Retina (tissue), 1 donor: ENCODE results near the gene YIF1A.
"Not testable (repeated sequence)": the region's sequence is repeated elsewhere in the genome, so short reads cannot be mapped to it uniquely, and the experiment has no call there.

Source experiments
- DNase-seq: peaks from one replicate; pipeline ENCODE4 v3.0.0-alpha.2; 2016

The YIF1A gene

GRCh38 chr11:66325263-66325671 lies 36.3 kb upstream of the YIF1A start:
- DNase-seq: peak; percentile 33

GRCh38 chr11:66324664-66325063 lies 35.7 kb upstream of the YIF1A start:
- DNase-seq: no peak

- no peak for DNase-seq
These were observed 34.7 kb upstream of the YIF1A start for GRCh38 chr11:66323684-66324083.

GRCh38 chr11:66322732-66323427 lies 33.9 kb upstream of the YIF1A start:
- no peak for DNase-seq

- no peak for DNase-seq
These were observed 32.7 kb upstream of the YIF1A start for GRCh38 chr11:66321606-66322005.

- not testable (repeated sequence) for DNase-seq
These were observed 31.8 kb upstream of the YIF1A start for GRCh38 chr11:66320748-66321147.

- not testable (repeated sequence) for DNase-seq
These were observed 31.3 kb upstream of the YIF1A start for GRCh38 chr11:66320289-66320688.

- DNase-seq: no peak
These were observed 29.6 kb upstream of the YIF1A start for GRCh38 chr11:66318600-66318970.

GRCh38 chr11:66317723-66318599 lies 29.0 kb upstream of the YIF1A start:
- peak; percentile 42 for DNase-seq

GRCh38 chr11:66317322-66317722 lies 28.4 kb upstream of the YIF1A start:
- DNase-seq: peak; percentile 48

- no peak for DNase-seq
These were observed 27.9 kb upstream of the YIF1A start, which contains the start of gene CD248 for GRCh38 chr11:66316849-66317251. Gene CD248 (minus strand): TSS chr11:66317044. CDS start chr11:66317027, 17 bp downstream.

- DNase-seq: peak; percentile 57
These were observed 27.2 kb upstream of the YIF1A start for GRCh38 chr11:66315921-66316811.

- no peak for DNase-seq
These were observed 26.5 kb upstream of the YIF1A start for GRCh38 chr11:66315498-66315885.

GRCh38 chr11:66314561-66315497 lies 25.9 kb upstream of the YIF1A start:
- DNase-seq: no peak

GRCh38 chr11:66314186-66314501 lies 25.2 kb upstream of the YIF1A start:
- no peak for DNase-seq

GRCh38 chr11:66313321-66314185 lies 24.6 kb upstream of the YIF1A start:
- DNase-seq: peak; percentile 91

- DNase-seq: peak; percentile 92
These were observed 23.8 kb upstream of the YIF1A start for GRCh38 chr11:66312549-66313320.

- peak; percentile 98 for DNase-seq
These were observed 23.1 kb upstream of the YIF1A start for GRCh38 chr11:66311965-66312548.

GRCh38 chr11:66311470-66311964 lies 22.6 kb upstream of the YIF1A start:
- no peak for DNase-seq
